HG03354 (cell line): ENCODE data around the gene REV3L.

Experiments
- ATAC-seq: cut with Tn5 transposase; IDR thresholded peaks from one replicate; pipeline ENCODE4 v1.9.1; 2021; ENCODE audit warnings: mild to moderate bottlenecking; ENCODE audit not compliant: unreplicated experiment, poor library complexity, severe bottlenecking

Gene REV3L

DNA sequence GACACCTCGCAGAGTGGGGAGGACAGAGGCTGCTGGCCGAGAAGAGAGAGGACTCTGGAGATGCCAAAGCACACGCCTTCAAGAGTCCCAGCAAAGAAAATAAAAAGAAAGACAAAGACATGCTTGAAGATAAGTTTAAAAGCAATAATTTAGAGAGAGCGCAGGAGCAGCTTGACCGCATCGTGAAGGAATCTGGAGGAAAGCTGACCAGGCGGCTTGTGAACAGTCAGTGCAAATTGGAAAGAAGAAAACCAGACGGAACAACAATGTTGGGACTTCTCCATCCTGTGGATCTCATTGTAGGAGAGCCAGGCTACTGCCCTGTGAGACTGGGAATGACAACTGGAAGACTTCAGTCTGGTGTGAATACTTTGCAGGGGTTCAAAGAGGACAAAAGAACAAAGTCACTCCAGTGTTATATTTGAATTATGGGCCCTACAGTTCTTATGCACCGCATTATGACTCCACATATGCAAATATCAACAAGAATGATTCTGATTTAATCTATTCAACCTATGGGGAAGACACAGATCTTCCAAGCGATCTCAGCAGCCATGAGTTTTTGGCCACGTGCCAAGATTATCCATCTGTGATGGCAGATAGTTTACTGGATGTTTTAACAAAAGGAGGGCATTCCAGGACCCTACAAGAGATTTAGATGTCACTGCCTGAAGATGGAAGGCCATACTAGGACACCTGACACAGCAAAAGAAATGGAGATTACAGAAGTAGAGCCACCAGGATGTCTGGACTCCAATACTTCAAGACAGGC lies 52.2 kb downstream of the REV3L start:
- ATAC-seq = no peak

DNA sequence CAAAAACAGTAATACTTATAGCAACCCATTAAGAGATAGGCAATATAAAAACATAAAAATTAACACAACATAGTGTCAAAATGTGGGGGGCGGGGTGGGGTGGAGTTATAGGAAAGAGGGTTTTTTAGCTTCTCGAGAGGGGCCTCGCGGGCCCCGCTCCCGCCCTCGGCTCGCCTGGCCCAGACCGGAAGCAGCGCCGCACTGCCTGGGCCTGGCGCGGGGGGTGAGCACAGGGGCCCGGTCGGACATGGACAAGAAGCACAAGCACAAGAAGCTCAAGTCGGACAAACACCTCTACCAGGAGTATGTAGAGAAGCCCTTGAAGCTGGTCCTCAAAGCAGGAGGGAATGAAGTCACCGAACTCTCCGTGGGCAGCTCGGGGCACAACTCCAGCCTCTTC lies 53.4 kb downstream of the REV3L start:
- no peak for ATAC-seq

DNA sequence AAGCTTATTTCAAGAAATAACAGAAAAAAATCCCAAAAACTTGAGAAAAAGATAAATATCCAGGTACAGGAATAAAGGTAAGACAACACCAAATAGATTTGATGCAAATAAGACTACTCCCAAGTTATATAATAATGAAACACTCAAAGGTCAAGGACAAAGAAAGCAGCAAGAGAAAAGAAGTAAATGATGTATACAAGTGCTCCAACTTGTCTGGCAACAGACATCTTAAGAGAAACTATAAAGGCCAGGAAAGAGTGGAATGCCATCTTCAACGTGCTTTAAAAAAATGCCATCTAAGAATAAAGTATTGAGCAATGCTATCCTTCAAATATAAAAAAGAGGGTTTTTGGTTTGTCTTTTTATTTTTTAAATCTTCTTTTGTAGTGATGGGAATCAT lies 54.2 kb downstream of the REV3L start:
- no peak for ATAC-seq

DNA sequence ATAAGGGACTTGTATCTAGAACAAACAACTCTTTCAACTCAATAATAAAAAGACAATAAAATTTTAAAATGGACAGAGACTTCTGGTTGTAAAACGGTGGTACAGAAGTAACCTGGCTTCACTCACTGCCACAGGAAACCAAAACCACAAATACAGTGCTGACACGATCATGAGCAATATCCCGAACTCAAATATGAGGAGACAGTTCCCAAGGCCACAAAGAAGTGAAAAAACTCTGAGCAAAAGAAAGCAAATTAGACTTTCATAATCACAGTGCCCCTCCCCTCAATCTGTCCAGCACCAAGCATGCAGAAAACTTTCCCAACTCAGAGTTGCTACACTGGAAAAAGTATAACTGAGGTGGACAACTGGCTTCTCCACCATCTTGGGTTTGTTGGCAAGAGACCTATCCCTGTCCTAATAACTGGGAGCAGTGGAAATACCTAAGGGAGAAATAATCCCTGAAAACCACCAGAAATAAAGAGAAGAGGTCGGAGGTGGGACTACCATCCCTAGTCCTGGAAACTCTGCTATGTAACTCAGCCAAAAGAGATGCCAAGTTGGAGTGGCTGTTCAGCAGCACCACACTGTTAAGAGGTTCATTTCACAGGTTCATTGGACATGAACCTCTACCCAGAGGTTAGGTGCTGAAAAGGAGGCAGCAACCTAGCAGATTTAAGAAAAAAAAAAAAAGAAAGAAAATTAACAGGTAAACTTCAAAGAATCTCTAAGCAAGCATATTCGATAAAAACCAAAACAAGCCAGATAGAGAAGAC lies 55.5 kb downstream of the REV3L start:
- ATAC-seq = peak; percentile 71

DNA sequence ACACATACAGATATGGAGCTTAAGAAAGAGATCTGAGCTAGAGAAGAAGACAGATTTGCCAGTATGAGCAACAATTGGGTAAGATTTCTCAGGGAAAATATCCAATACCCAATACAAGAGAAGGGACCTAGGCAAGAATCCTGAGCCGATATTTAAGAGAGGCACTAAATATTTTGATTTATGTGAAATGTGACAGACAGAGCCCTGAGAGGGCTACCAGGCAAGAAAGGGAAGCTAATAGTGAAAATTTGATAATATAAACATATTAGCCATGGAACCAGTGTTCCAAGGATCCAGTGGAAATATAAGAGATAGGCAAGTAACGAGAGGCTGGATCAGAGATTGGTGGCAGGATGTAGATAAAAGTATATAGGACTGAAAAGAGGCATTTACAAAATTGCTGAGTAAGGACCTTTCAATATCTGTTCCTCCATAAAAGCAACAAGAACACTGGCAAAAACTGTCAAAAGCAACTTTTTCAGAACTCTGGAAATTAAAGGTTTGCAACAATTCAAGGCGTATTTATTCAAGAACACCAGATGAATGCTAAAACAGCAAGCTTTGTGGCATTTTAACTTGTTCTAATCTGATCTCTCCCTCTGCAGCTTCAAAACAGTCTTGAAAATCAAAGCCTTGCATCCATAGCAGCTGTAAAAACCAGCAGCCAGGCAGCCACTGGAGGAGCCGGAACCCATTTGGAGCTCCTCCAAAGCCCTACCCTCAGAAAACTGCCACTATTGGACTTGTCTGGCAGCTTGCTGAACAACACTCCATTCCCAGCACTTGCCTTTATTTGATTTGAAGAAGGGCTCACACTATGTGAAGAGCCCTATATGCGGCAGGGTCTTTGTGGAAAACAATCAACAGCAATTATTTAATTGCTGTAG lies 58.8 kb downstream of the REV3L start:
- no peak for ATAC-seq

DNA sequence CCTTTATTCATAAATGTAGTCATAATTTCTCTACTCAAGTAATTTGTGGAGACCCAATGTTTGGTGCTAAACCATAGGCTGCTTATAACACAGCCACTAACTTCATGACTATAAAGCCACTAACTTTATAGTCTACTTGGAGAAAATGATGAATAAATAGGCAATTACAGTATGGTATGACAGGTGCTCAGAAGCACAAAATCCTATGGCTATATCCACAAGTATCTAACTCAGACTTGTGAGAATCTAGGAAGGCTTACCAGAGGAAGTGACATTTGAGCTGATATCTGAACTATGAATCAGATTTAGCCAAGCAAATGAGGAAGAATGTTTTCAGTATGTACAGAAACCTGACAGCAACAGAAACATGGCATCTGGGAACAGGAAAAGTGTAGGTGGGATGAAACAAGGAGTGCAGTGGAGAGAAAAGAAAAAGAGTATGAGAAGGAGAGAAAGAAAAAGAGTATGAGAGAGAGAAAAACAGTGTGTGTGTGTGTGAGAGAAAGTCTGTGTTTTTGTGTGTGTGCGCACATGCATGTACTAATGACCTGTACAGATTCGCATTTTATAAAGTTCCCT lies 59.9 kb downstream of the REV3L start:
- ATAC-seq = no peak

DNA sequence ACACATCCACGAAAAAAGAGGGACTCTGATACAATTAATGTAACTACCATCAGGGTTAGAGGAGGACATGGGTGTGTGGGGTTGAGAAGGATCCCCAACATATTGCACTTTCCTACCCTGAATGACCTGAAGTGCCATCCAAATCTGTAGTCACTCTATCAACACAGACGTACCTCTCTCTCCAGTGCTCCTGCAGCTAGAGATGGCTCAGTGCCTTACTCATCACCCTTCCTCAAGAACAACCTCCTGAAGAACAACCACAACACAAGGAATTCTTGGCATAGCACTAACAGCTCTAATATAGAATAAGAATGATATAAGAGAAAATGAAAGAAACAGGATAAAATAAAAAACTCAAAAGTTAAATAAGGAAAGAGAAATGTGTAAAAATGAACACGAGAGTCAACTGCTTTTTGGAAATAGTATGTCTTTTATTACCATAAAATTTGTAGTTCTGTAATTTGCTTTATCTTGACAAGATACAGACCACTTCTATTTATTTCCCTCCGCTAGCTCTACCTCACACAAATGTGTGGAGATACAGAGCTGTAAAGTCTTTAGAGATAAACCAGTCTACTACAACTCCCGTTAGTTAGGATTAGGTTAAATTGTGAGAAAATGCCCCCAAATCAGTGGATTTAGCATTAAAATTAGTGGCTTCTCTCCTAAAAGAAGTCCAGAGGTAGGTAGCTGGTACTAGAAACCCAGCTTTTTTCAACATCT lies 63.9 kb downstream of the REV3L start:
- ATAC-seq = no peak

DNA sequence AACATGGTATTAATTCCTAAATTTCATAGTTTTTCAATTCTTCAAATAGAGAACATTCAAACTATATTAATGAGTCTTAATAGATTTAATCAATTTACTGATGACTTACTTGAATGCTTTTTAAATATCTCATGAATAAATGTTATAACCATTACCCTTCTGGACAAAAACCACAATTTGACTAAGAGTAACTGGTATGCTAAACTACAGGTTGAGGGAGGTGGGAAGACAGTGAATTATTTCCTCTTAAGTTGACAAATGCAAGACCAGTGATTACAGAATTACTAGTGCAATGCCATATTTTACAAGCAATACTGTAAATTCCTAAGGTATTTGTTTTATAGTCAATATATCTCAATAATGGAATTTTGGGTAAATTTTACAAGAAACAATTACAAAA lies 65.1 kb downstream of the REV3L start:
- ATAC-seq = no peak

DNA sequence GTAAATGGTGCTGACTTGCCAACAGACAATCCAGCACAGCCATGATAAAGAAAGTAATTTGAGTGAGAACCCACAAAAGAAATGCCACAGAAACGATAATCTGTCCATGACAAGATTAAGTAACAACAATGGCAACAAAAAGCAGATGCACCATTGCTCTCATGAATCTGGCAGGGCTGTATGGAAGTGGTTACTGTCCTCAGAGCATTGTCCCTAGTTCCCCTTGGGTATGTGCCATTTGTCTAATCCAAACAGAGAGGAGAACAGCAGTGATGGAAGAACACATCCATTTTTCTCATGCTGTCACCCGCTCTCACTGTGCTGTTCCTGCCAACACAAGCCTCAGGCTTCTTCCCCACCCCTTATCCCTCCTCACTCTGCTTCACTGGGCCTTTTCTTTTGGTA lies 65.8 kb downstream of the REV3L start:
- ATAC-seq = no peak

DNA sequence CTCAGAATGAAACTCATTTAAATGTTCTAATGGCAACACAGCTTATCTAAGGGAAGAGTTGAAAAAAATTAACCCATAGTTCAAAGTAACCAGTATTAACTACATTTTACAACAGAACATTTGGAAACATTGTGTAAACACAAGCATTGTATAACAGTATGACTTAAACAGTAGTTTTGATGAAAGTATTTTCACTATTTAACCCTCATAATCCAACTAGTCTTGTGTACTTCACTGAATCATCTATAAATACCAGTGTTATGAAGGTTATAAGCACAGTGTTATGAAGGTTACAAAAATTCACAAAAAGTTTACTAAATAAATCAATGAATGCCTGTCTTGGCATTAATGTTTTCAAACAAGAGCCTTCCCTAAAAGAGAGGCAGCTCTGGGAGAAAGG lies 66.5 kb downstream of the REV3L start:
- ATAC-seq = no peak

DNA sequence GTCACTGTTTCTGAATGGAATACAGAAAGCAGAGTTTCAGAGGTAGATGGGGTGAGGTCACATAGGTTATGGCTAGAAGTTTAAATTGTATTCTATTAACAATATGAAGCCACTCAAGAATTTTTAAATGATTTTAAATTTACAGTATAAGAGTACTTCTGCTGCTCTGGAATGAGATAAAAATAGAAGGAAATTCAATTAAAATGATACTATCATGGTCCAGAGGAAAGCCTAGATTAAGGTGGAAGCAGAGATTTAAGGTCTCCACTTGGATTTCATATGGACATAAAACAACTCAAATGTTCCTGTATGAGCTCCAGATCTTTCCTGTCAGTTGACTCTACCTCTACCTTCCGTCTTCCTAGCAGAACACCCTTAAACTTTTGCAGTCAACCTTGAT lies 68.6 kb downstream of the REV3L start:
- ATAC-seq = no peak

DNA sequence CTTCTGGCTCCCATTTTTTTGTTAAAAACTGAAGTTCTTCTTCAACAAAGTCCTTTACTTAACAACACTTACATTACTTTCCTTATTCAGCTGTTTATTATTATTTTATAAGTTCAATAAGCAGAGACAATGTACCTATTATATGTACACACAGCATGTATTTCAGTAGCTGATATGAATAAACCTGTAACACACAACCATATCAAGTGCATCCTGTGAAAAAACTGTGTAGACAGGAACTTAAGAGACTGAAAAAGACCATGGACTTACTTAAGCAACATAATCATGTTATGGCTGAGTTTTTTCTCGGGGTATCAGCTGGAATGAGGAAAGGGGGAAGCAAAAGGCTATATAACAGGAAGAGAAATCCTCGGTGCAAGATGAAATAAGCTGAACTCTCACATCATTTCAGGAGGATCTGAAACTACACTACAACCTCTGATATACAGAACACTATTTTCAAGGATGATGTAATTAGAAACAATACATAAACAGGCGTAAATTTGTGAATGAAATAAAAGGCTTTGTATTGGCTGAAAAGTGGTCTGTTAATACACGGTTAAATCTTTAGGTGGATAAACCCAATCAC lies 70.9 kb downstream of the REV3L start:
- peak; percentile 73 for ATAC-seq

DNA sequence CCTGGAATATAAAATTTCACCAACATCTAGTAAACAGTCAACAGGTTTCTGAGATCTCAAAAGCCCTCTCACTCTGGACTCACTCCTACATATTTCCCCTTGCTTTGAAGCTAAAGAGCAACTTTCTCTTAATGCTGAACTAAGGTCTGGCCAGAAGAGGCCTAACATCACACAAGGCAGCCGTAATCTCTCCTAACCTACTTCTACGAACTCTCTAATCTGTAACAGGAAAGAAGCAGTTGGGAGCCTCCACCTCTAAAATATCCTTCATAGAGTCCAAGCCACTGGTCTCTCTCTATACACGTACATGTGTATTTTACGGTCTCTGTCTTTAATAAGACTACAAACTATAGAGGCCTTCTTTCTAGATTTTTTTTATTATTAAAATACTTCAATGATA lies 72.0 kb downstream of the REV3L start:
- ATAC-seq = no peak

DNA sequence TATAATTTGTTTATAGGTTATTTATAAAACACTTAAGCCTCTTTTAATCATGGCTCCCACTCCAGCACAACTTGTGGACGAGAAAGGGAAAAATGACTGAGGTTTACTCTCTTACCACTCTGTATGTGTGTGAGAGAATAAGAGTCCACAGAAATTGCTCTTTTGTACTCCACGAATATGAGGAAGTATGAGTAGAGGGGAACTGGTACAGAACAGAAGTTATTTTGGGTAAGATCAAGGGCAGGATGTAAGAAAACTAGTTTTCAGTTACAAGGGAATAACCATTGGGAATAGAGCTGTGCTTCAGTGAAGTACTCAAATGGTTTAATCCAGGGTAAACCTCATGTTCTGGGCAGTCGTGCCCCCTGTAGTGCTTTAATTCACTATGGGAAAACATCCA lies 72.6 kb downstream of the REV3L start:
- no peak for ATAC-seq

DNA sequence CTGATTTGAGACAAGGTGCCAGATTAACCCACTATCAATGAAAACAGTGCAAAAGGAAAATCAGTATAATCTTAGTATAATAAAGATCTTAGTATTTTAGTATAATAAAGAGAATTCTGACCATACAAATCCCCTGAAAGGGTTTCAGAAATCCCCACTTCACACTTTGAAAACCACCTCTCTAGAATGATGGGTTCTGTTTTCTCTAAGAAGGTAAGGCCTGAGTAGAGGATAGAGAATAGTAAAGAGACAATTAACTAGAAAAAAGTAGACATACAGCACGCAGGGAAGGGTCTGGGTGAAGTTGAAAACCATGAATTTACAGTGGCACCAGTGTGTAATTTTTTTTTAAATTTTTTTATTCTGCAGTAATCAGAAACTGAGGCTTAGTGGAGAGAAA lies 73.6 kb downstream of the REV3L start:
- no peak for ATAC-seq

DNA sequence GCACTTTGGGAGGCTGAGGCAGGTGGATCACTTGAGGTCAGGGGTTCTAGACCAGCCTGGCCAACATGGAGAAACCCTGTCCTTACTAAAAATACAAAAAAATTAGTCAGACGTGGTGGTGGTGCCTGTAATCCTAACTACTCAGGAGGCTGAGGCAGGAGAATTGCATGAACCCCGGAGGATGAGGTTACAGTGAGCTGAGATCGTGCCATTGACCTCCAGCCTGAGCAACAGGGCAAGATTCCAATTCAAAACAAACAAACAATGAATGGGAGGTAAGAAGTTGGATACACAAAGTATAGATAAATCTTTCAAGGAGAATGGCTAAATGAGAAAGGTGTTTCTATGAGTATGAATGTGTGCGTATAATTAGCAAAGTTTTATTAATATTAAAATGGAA lies 75.3 kb downstream of the REV3L start:
- ATAC-seq = no peak

DNA sequence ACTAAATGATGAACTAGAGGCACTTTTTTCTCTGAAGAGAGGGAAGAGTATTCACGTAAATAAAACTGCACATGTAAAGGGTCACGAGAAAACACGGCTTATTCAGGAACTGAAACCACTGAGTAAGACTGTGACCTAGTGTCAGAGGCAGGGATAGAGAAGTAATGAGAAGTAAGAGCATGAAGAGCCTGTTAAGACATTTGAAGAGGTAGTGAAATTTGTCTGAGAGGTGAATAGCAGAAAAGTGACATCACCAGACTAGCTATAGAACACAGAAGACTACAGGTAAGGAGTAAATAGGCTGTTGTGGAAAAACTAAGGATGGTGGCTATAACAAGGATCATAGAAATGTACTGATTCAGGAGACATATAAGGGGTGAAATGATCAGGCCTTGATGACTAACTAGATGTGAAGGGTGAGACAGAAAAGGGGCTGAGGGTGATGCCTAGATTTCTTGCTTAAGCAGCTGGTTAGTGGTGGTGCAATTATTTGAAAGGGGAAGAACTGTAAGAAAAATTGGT lies 76.8 kb downstream of the REV3L start:
- peak; percentile 100 for ATAC-seq

DNA sequence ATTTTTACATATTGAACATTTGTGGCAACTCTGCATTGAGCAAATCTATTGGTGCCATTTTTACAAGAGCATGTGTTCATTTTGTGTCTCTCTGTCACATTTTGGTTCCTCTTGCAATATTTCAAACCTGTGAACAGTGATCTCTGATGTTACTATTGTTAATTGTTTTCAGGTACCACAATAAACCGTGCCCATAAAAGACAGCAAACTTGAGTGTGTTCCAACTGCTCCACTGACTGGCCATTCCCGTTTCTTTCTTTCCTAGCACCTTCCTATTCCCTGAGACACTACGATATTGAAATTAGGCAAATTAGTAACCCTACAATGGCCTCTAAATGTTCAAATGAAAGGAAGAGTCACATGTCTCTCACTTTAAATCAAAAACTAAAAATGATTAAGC lies 79.6 kb downstream of the REV3L start:
- ATAC-seq = no peak

DNA sequence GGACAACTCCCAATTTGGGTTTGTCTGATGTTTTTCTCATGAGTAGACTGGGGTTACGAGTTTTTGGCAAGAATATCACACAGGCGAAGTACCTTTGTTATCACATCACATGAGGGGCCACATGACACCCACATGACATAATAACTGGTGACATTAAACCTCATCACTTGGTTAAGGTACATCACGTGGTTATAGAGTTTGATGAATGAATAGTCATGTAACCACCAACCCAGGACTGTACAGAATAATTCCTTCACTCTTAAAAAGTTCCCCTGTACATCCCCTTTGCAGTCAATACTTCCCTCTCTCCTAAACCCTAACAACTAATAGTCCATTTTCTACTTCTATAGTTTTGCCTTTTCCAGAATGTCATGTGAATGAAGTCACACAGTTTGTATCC lies 83.4 kb downstream of the REV3L start:
- ATAC-seq = no peak
